H1 (cell line): ENCODE measurements around the gene TSEN54. TPM values are rescaled to one million over a fixed set of nuclear protein-coding genes. Genes with fewer than 3 reads are reported as not detected.

Experiments
- CTCF ChIA-PET: fragments of 300-600 bp; sonication (Branson Sonifier 250); formaldehyde crosslinking; loops from one replicate; lab custom pipeline; 2021; ENCODE audit not compliant: partially characterized antibody; lab: Charles Lee
- POLR2A ChIA-PET: fragments of 300-600 bp; sonication (Branson Sonifier 250); formaldehyde crosslinking; loops from one replicate; lab custom pipeline; 2021; ENCODE audit warnings: inconsistent platforms; ENCODE audit not compliant: partially characterized antibody; lab: Charles Lee
- DNase-seq, 2 experiments: peaks; one replicate each; pipeline versions ENCODE4 v3.0.0 to v3.0.0-alpha.2; 2010 to 2022; ENCODE audit warnings: low spot score in 2 of 2, low read depth in 1 of 2, mixed read lengths in 1 of 2
- FAIRE-seq: peaks from 2 replicates; lab custom pipeline; 2011; peaks lifted over from hg19 to GRCh38; lab: Jason Lieb, UNC
- H2AFZ ChIP-seq: 2 replicates; pipeline ENCODE4 v1.8.1; 2012; ENCODE audit warnings: low read length, inconsistent platforms
- H2AK5ac ChIP-seq: 2 replicates; pipeline ENCODE4 v1.6.1; 2013; ENCODE audit warnings: low read depth, low read length
- H2BK120ac ChIP-seq: replicated peaks from 2 replicates; pipeline ENCODE3; 2013; ENCODE audit warnings: low read depth, low read length, inconsistent platforms
- H2BK12ac ChIP-seq: 2 replicates; pipeline ENCODE4 v1.6.1; 2013; ENCODE audit warnings: low read depth, low read length
- H2BK15ac ChIP-seq: 2 replicates; pipeline ENCODE4 v1.6.1; 2013; ENCODE audit warnings: low read length
- H2BK20ac ChIP-seq: 2 replicates; pipeline ENCODE4 v1.6.1; 2013; ENCODE audit warnings: low read length
- H2BK5ac ChIP-seq: 2 replicates; pipeline ENCODE4 v1.6.1; 2013; ENCODE audit warnings: low read depth, low read length
- H3K14ac ChIP-seq: 2 replicates; pipeline ENCODE4 v1.6.1; 2013; ENCODE audit warnings: inconsistent platforms; ENCODE audit not compliant: insufficient read length
- H3K18ac ChIP-seq: 2 replicates; pipeline ENCODE4 v1.6.1; 2013; ENCODE audit warnings: low read length; ENCODE audit errors: extremely low read depth
- H3K23ac ChIP-seq: 2 replicates; pipeline ENCODE4 v1.6.1; 2013; ENCODE audit warnings: inconsistent platforms; ENCODE audit not compliant: insufficient read length
- H3K23me2 ChIP-seq: 2 replicates; pipeline ENCODE4 v1.6.1; 2013; ENCODE audit warnings: low read depth, low read length
- H3K27ac ChIP-seq: 2 replicates; pipeline ENCODE4 v1.6.1; 2011; ENCODE audit warnings: low read depth, low read length, inconsistent platforms
- H3K27me3 ChIP-seq, 4 experiments: replicated peaks in 1 of 4; 1 replicate in 1 of 4; 2 replicates in 3 of 4; pipeline versions ENCODE4 v1.6.1 to v1.8.1; 2011 to 2013; ENCODE audit warnings: low read length in 3 of 4, mild to moderate bottlenecking in 3 of 4, inconsistent platforms in 2 of 4, mixed read lengths in 2 of 4, moderate library complexity in 1 of 4; ENCODE audit not compliant: control insufficient read depth in 3 of 4, insufficient read depth in 3 of 4; ENCODE audit errors: extremely low read depth in 1 of 4
- H3K36me3 ChIP-seq, 4 experiments: 2 replicates each; pipeline versions ENCODE4 v1.6.1 to v1.8.1; 2011 to 2013; ENCODE audit warnings: mild to moderate bottlenecking in 4 of 4, low read length in 3 of 4, moderate library complexity in 2 of 4, control low read depth in 1 of 4, inconsistent platforms in 1 of 4; ENCODE audit not compliant: insufficient read depth in 4 of 4, control insufficient read depth in 2 of 4
- H3K4ac ChIP-seq: replicated peaks from 2 replicates; pipeline ENCODE3; 2013; ENCODE audit warnings: low read length, low read depth, mixed read lengths, inconsistent platforms; ENCODE audit not compliant: insufficient read length
- H3K4me1 ChIP-seq, 4 experiments: replicated peaks in 1 of 4; 1 replicate in 1 of 4; 2 replicates in 3 of 4; pipeline versions ENCODE4 v1.6.1 to v1.8.1; 2011 to 2013; ENCODE audit warnings: low read length in 3 of 4, inconsistent platforms in 2 of 4, mixed read lengths in 1 of 4; ENCODE audit not compliant: insufficient read depth in 4 of 4, control insufficient read depth in 3 of 4
- H3K4me2 ChIP-seq, 2 experiments: 2 replicates each; pipeline versions ENCODE4 v1.6.1 to v1.8.1; 2011 to 2013; ENCODE audit warnings: low read depth in 2 of 2, low read length in 2 of 2, control low read depth in 1 of 2, inconsistent platforms in 1 of 2, mild to moderate bottlenecking in 1 of 2; ENCODE audit not compliant: insufficient read depth in 1 of 2
- H3K4me3 ChIP-seq, 4 experiments: fragments of 200-600, 300-600 bp in 1 of 4; sonication (generic), shearing (Covaris generic), sonication (Bioruptor Twin) in 1 of 4; 2 replicates each; pipeline versions ENCODE4 v1.5.1 to v1.8.1; 2011 to 2016; ENCODE audit warnings: low read length in 4 of 4, low read depth in 3 of 4, control low read depth in 2 of 4, inconsistent platforms in 2 of 4, mild to moderate bottlenecking in 2 of 4, mixed read lengths in 1 of 4, moderate library complexity in 1 of 4; ENCODE audit not compliant: insufficient read depth in 2 of 4; ENCODE audit errors: extremely low read depth in 1 of 4
- H3K56ac ChIP-seq: replicated peaks from 2 replicates; pipeline ENCODE3; 2013; ENCODE audit warnings: low read depth, mild to moderate bottlenecking, mixed read lengths, low read length, inconsistent platforms; ENCODE audit not compliant: insufficient read length
- H3K79me1 ChIP-seq: 2 replicates; pipeline ENCODE4 v1.6.1; 2013; ENCODE audit warnings: low read depth, low read length, control low read depth
- H3K79me2 ChIP-seq, 2 experiments: 2 replicates each; pipeline versions ENCODE4 v1.6.1 to v1.8.1; 2012 to 2013; ENCODE audit warnings: low read length in 2 of 2, mild to moderate bottlenecking in 2 of 2, inconsistent platforms in 1 of 2; ENCODE audit not compliant: insufficient read depth in 2 of 2, control insufficient read depth in 1 of 2
- H3K9ac ChIP-seq, 4 experiments: replicated peaks in 1 of 4; 1 replicate in 1 of 4; 2 replicates in 3 of 4; pipeline versions ENCODE4 v1.6.1 to v1.8.1; 2011 to 2013; ENCODE audit warnings: low read depth in 3 of 4, low read length in 3 of 4, control low read depth in 2 of 4, mild to moderate bottlenecking in 2 of 4, moderate library complexity in 2 of 4, inconsistent platforms in 1 of 4; ENCODE audit errors: extremely low read depth in 1 of 4
- H3K9me3 ChIP-seq, 2 experiments: 2 replicates each; pipeline versions ENCODE4 v1.6.1 to v1.8.1; 2012 to 2013; ENCODE audit warnings: mild to moderate bottlenecking in 2 of 2, moderate library complexity in 2 of 2, control low read depth in 1 of 2, inconsistent platforms in 1 of 2, low read depth in 1 of 2, low read length in 1 of 2, mixed read lengths in 1 of 2; ENCODE audit not compliant: insufficient read depth in 2 of 2
- H4K20me1 ChIP-seq, 2 experiments: replicated peaks in 1 of 2; 2 replicates each; pipeline versions ENCODE3 to v1.8.1; 2011 to 2013; ENCODE audit warnings: inconsistent platforms in 2 of 2, low read length in 2 of 2, mild to moderate bottlenecking in 1 of 2; ENCODE audit not compliant: insufficient read depth in 2 of 2, control insufficient read depth in 1 of 2
- H4K5ac ChIP-seq: 2 replicates; pipeline ENCODE4 v1.6.1; 2013; ENCODE audit warnings: low read length, low read depth, mixed read lengths, inconsistent platforms; ENCODE audit not compliant: insufficient read length
- H4K8ac ChIP-seq: 2 replicates; pipeline ENCODE4 v1.8.0; 2013; ENCODE audit warnings: mild to moderate bottlenecking, moderate library complexity, low read length, inconsistent platforms; ENCODE audit not compliant: insufficient read depth; ENCODE audit errors: extremely low read depth
- H4K91ac ChIP-seq: replicated peaks from 2 replicates; pipeline ENCODE3; 2013; ENCODE audit warnings: low read length, mixed read lengths, inconsistent platforms; ENCODE audit not compliant: insufficient read length
- ATF2 ChIP-seq: IDR thresholded peaks from 2 replicates; pipeline ENCODE4 v1.6.1; 2012; ENCODE audit warnings: low read length, inconsistent platforms
- ATF3 ChIP-seq: IDR thresholded peaks from 2 replicates; pipeline ENCODE4 v1.6.1; 2011; ENCODE audit warnings: low read depth, mild to moderate bottlenecking, low read length; ENCODE audit not compliant: insufficient read depth
- RBBP5 ChIP-seq: IDR thresholded peaks from 2 replicates; pipeline ENCODE4 v1.7.1; 2012; ENCODE audit warnings: low read depth, mild to moderate bottlenecking, inconsistent platforms, low read length, moderate library complexity, borderline replicate concordance
- TEAD4 ChIP-seq: IDR thresholded peaks from 2 replicates; pipeline ENCODE4 v1.6.1; 2012; ENCODE audit warnings: low read depth, low read length, inconsistent platforms, mixed read lengths
- WGBS, 2 experiments: shearing (Covaris generic) in 1 of 2; methylation state at CpG; one replicate each; pipeline versions ENCODE4 v1.1.6 to v1.1.7; 2013 to 2015; ENCODE audit warnings: low lambda C conversion rate in 2 of 2, mixed read lengths in 2 of 2, inconsistent platforms in 1 of 2, low coverage in 1 of 2, missing lambda C conversion rate in 1 of 2; ENCODE audit not compliant: insufficient replicate concordance in 2 of 2, insufficient coverage in 1 of 2, insufficient read length in 1 of 2; ENCODE audit errors: extremely low coverage in 1 of 2, missing lambda C conversion rate in 1 of 2; 5-methylcytosine and 5-hydroxymethylcytosine counted together
- polyA plus RNA-seq, 7 experiments: library from polyadenylated mRNA; depleted of rRNA in 3 of 7; stranded (reverse) in 5 of 7; unstranded in 2 of 7; fragments of >200 nt in 5 of 7; fragments of 200-250 nt in 2 of 7; gene quantifications; 1 replicate in 5 of 7; 2 replicates in 1 of 7; 4 replicates in 1 of 7; pipeline versions ENCODE4 v1.2.1 to v1.2.3, GENCODE V29; 2011 to 2013; ENCODE audit warnings: missing spikeins in 2 of 7, mixed read lengths in 2 of 7
- total RNA-seq: library from RNA; stranded (reverse); fragmentation: NEBNext Ultra II Directional; extraction: Animal tissue kit (Norgen Biotek cat#: 25700); gene quantifications from 2 replicates; pipeline ENCODE4 v1.2.1, GENCODE V29; 2021

TSEN54 gene
- total and polyA plus RNA-seq, 2 of the 8 experiments (the other 6 are each of a cell fraction or from before 2014, with no cell fraction given): 43.6 to 60.3 TPM

- no peak overlapping the region for H3K23ac ChIP-seq
- no peak overlapping the region for H3K9ac ChIP-seq
- FAIRE-seq (no peak), DNase-seq (no peak)
- no peak overlapping the region for H2AK5ac ChIP-seq
- H3K4me2 ChIP-seq: no peak overlapping the region
- peaks cover 0 to 7% (median 4%) of the 10 kb centered on the region in 4 experiments; a peak in 5 of 7 replicates for H3K4me1 ChIP-seq
- no peak overlapping the region for H2BK20ac ChIP-seq
- H2BK15ac ChIP-seq: no peak overlapping the region
- ChIA-PET CTCF (interaction anchor here (1.0 to 1.9 kb wide), 7 partner anchors 47 to 292 kb away, joined by 3 to 6 read pairs (median 4); no protein-coding TSS in a partner anchor), POLR2A (interaction anchor here (0.6 to 1.7 kb wide), 6 partner anchors 10 to 514 kb away, joined by 3 to 4 read pairs (median 3); partner anchors contain the start of gene TMEM94)
- H4K8ac ChIP-seq: peak overlapping the region; percentile 28; the same call in 1 of the 2 replicates
- peaks cover 8 to 10% of the 10 kb centered on the region in 2 experiments for H4K20me1 ChIP-seq
- peaks cover 2% of the 10 kb centered on the region for H3K79me1 ChIP-seq
- H2BK5ac ChIP-seq: no peak overlapping the region
- H2BK120ac ChIP-seq: no peak overlapping the region
- no peaks in the 10 kb centered on the region for H3K27me3 ChIP-seq
- no peak overlapping the region for H3K14ac ChIP-seq
- peaks cover 0 to 7% of the 10 kb centered on the region in 2 experiments; a peak in 1 of 4 replicates for H3K79me2 ChIP-seq
- peaks cover under 1% of the 10 kb centered on the region; the same call in 1 of the 2 replicates for H3K23me2 ChIP-seq
- H3K27ac ChIP-seq: no peak overlapping the region
- no peak overlapping the region for H4K91ac ChIP-seq
- H3K9me3 ChIP-seq: no peaks in the 10 kb centered on the region
- TF ChIP-seq ATF3: no peak
- TF ChIP-seq ATF2: no peak
- TF ChIP-seq TEAD4: no peak
- TF ChIP-seq RBBP5: no peak
- H3K56ac ChIP-seq: no peak overlapping the region
- no peak overlapping the region for H3K4me3 ChIP-seq
- H3K4ac ChIP-seq: no peak overlapping the region
- no peaks in the 10 kb centered on the region for H3K36me3 ChIP-seq
- no peak overlapping the region for H2BK12ac ChIP-seq
- H2AFZ ChIP-seq: no peak overlapping the region
- H3K18ac ChIP-seq: no peak overlapping the region
- 79% methylated on average over 7 of the region's 7 CpGs; no CpG with 5 or more reads in 1 of the 2 experiments for WGBS, 2 experiments
- no peak overlapping the region for H4K5ac ChIP-seq
Observed at GRCh38 chr17:75531721-75532072, 15.4 kb downstream of the TSEN54 start.
